HG03378 (cell line): ENCODE data around the gene C20orf204.

Experiments
- ATAC-seq: cut with Tn5 transposase; IDR thresholded peaks from one replicate; pipeline ENCODE4 v1.9.1; 2021; ENCODE audit warnings: mild to moderate bottlenecking, moderate library complexity; ENCODE audit not compliant: unreplicated experiment

C20orf204 gene

GRCh38 chr20:64025826-64026412 lies 10.1 kb upstream of the C20orf204 start:
- no peak for ATAC-seq

GRCh38 chr20:64027981-64028685 lies 7.8 kb upstream of the C20orf204 start:
- ATAC-seq, result no peak

GRCh38 chr20:64029293-64030117 lies 6.5 kb upstream of the C20orf204 start:
- no peak for ATAC-seq

- no peak for ATAC-seq
Measured at GRCh38 chr20:64030371-64031134, 5.4 kb upstream of the C20orf204 start.

GRCh38 chr20:64031822-64032314 lies 4.1 kb upstream of the C20orf204 start:
- ATAC-seq, result no peak

- ATAC-seq, result no peak
Measured at GRCh38 chr20:64032706-64033624, 3.0 kb upstream of the C20orf204 start.

GRCh38 chr20:64033981-64034493 lies 1.9 kb upstream of the C20orf204 start:
- ATAC-seq, result no peak

GRCh38 chr20:64035066-64035932 lies 683 bp upstream of the C20orf204 start:
- ATAC-seq, result no peak

GRCh38 chr20:64036346-64037198 lies 590 bp downstream of the C20orf204 start:
- no peak for ATAC-seq

- no peak for ATAC-seq
Measured at GRCh38 chr20:64037199-64037497, 1.2 kb downstream of the C20orf204 start.

GRCh38 chr20:64037498-64038213 lies 1.7 kb downstream of the C20orf204 start:
- ATAC-seq, result no peak

GRCh38 chr20:64038224-64038564 lies 2.2 kb downstream of the C20orf204 start:
- no peak for ATAC-seq

GRCh38 chr20:64038565-64039292 lies 2.7 kb downstream of the C20orf204 start:
- no peak for ATAC-seq

- no peak for ATAC-seq
Measured at GRCh38 chr20:64039293-64040160, 3.5 kb downstream of the C20orf204 start.

- ATAC-seq, result no peak
Measured at GRCh38 chr20:64040231-64041039, 4.5 kb downstream of the C20orf204 start.
